GM21576 (cell line): ENCODE results near the gene MPHOSPH9.
A peak's percentile ranks its signal among the peaks of the same experiment; 100 is the strongest.

Experiments
- ATAC-seq: cut with Tn5 transposase; IDR thresholded peaks from one replicate; pipeline ENCODE4 v1.9.1; 2021; ENCODE audit warnings: mild to moderate bottlenecking, moderate library complexity; ENCODE audit not compliant: unreplicated experiment

MPHOSPH9 gene

DNA sequence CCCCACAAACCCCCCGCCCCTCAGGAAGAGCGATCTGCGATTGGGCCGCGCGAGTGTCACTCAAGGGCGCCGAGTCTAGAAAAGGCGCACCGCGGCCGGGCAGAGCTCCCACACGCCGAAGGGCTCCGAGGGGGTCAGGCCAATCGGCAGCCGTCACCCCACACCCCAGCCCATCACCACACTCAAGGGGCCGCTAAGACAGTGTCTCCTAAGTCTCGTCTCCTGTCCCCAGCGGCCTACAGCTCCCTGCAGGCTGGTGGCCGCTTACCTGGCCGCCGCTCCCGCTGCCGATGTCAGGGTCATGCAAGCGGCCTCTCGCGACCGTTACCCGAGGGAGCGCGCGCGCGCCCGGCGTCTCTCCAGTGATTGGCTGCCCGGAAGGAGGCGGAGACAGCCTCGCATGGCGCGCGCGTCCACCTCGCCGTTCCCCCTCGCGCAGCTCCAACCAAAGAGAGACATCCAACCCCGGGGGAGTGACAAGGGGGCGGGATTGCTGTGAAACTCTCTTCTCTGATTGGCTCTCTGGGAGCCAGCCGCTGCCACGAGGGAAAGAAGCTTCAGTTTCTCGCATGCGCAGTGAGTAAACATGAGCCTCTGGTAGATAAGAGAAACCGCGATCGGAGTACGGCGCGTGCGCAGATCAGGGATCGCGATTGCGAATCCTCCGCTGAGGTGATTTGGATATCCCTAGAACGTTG is at the start of gene MPHOSPH9, which contains the start of gene MTRFR:
MPHOSPH9 (minus strand) TSS at position 335 of the 698 bp plus-strand sequence. CDS start 2,777 bp downstream, outside the sequence.
MTRFR (plus strand) TSS at position 630 of the 698 bp plus-strand sequence. CDS start 20,239 bp downstream, outside the sequence.
- ATAC-seq, result peak; percentile 78

DNA sequence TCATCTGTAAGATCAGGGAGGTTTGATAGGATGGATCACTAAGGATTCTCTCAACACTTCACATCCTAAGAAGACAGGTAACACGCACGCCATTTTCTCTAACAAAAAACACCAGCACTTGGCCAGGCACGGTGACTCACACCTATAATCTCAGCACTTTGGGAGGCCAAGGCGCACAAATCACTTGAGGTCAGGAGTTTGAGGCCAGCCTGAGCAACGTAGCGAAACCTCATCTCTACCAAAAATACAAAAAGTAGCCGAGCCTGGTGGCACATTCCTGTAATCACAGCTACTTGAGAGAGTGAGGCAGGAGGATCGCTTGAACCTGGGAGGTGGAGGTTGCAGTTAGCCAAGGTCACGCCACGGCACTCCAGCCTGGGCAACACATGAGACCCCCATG is 49.2 kb upstream of the MPHOSPH9 start:
- no peak for ATAC-seq

DNA sequence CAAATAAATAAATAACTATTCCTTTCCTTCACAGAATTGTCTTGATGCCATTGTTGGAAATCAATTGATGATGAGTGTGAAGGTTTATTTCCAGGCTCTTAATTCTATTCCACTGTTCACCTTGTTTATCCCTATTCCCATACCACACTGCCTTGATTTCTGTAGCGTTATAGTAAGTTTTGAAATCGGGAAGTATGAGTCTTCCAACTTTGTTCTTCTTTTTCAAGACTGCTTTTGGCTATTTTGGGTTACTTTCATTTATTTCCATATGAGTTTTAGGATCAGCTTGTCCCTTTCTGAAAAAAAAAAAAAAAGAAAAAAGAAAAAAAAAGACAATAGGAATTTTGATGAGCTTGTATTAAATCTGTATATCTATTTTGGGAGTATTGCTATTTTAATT is 48.0 kb upstream of the MPHOSPH9 start:
- ATAC-seq, result no peak

GRCh38 chr12:123278101-123278627 is 45.2 kb upstream of the MPHOSPH9 start:
- peak; percentile 80 for ATAC-seq

- no peak for ATAC-seq
These were observed 40.2 kb upstream of the MPHOSPH9 start for GRCh38 chr12:123273166-123273565.

DNA sequence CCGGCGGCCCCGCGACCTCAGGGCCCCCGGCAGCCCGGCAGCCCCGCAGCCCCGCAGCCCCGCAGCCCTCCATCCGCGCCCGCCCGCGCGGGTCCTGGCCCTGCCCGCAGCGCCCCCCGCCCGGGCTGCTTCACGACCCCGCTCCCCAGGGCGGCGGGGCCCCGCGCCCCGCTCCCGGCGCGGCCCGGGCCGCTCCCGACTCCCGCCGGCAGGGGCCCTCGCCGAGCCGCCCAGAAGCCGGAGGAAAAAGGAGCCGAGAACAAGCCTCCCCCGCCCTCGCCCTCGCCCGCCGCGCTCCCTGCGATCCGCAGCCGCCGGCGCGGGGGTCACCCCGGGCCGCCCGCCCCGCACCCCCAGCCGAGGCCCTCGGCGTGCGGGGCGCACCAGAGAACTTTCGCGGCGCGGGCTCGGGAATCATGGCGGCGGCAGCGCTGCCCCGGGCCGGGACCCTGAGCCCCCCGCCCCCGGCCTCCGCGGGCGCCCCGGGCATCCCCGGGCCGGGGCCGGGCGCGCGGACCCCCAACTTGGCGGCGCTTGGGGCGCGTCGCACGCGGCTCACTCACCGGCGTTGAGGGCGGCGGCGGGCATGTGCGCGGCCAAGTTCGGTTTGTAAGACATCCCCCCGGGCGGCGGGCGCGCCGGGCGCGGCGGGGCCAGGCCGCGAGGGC is 38.2 kb upstream of the MPHOSPH9 start:
- ATAC-seq, result peak; percentile 46

- peak; percentile 3 for ATAC-seq
These were observed 37.5 kb upstream of the MPHOSPH9 start for GRCh38 chr12:123270214-123271000.

GRCh38 chr12:123269896-123270213 is 36.9 kb upstream of the MPHOSPH9 start:
- no peak for ATAC-seq

DNA sequence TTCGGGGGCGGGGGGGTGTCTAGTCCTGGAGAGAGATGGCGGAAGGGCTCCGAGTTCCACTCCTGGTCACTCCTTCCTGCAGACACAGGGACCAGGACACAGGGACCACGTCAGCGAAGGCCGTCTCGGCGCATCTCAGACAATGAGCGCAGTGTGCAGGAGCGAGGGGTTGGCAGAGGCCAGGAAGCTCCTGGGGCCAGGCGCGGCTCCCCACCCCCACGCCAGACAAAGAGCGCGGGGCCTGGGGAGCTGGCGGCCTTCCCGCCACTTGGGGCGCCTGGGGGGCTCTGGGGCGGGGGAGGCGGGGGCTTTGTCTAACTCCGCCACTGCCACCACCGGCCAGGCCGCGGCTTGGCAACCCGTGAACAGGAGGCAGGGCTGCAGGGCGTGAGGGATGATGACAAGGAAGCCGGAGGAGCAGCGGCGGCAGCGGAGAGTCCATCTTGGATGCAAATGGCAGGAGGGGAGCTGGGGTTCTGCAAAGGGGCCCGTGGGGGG is 36.5 kb upstream of the MPHOSPH9 start:
- no peak for ATAC-seq

- no peak for ATAC-seq
These were observed 35.9 kb upstream of the MPHOSPH9 start for GRCh38 chr12:123268850-123269249.

GRCh38 chr12:123267991-123268843 is 35.3 kb upstream of the MPHOSPH9 start:
- no peak for ATAC-seq

- ATAC-seq, result no peak
These were observed 34.5 kb upstream of the MPHOSPH9 start for GRCh38 chr12:123267335-123267920.

- ATAC-seq, result no peak
These were observed 33.8 kb upstream of the MPHOSPH9 start for GRCh38 chr12:123266679-123267277.

GRCh38 chr12:123265851-123266678 is 33.1 kb upstream of the MPHOSPH9 start:
- no peak for ATAC-seq

DNA sequence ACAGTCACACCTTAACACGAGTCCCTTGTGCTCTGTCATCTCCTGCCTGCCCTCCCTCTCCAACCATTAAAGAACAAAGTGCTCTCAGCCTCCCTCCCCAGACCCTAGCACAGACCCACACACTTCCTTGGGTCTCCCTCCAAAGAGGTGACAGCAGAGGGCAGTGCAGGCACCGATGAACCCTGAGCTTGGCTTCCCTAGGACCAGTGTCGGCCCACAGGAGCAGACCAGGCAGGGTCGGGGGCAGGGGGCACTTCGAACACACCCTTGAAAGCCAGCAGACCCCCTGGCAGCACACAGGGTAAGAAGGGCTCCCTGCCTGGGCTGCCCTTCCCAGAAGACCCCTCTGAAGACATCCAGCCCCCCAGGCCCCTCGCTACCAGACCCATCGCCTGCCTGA is 31.7 kb upstream of the MPHOSPH9 start:
- no peak for ATAC-seq

- ATAC-seq, result no peak
These were observed 30.4 kb upstream of the MPHOSPH9 start for GRCh38 chr12:123263196-123263817.

DNA sequence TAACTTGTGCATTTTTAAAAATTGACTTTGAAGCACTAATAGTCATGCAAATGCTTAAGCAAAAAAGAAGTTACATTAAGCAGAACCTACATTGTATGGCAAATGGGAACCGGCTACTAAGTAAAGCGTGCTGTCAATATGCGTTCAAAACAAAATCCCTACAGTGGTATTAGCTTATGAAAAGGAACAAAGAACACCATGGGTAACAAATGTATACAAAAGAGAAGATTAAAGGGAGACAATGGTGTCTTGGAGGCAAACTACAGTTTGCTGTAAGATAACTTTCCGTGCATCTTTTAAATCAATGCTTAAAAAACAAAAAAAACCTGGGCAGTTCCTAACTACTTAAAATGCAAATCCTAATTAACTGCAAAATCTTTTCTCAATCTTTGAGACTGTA is 28.3 kb upstream of the MPHOSPH9 start:
- ATAC-seq, result no peak

DNA sequence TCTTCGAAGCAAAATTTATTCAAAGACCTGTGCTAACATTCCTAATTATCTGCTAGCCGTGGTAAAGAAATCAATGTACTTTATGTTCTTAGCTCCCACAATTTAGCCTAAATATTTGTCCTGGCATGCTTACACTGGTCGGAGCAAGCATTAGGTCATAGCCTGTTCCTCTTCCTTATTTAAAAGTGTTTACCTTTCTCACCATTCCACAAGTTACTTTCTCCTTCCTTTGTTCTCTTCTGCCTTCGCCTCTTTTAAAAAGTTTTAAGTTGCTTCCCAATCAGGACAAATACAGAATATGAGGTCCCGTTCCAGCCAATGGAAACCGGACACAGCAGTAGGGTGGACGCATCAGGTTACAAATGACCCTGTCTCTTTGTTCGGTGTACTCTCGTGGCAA is 27.1 kb upstream of the MPHOSPH9 start:
- no peak for ATAC-seq
